NCI-H526 (cell line): ENCODE data around the gene NUDT4.
"Not testable (repeated sequence)": the region's sequence is repeated elsewhere in the genome, so short reads cannot be mapped to it uniquely, and the experiment has no call there.

Source experiments
- DNase-seq, 2 experiments: peaks; one replicate each; lab custom pipeline; 2025; lab: John Stamatoyannopoulos, UW

Gene NUDT4

DNA sequence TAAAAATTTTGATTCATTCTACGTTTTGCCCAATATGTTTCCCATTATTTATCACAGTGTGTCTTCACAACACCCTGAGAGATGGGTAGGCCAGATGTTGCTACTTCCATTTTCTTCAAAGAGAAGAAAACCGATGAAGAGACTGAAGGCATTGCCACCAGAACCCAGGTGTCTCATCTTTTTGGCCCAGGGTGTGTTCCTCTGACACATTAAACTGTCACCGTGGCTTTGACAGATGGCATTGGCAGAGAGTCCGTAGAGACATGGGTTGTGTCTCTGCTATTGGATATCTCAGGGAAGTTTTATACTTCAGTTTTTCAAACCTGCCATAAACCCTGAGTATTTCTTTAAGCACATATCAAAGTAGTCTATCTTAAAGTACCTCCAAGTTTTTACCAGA lies 11.3 kb upstream of the NUDT4 start:
- no peak for DNase-seq

DNA sequence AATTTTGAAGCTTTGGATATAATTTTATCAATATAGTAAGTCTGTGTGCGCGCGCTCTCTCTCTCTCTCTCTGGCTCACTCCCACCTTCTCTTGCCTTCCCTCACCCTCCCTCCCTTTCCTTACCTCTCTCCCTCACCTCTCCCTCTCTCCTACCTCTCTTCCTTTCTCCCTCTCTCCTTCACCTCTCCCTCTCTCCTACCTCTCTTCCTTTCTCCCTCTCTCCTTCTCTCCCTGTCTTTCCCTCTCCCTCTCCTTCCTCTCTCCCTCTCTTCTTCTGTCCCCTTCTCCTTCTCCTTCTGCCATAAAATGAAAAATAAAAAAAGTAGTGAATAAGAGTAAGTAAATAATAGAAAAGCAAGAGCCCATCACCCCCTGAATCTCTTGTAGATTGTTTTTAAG lies 9.0 kb upstream of the NUDT4 start:
- DNase-seq: no peak

DNA sequence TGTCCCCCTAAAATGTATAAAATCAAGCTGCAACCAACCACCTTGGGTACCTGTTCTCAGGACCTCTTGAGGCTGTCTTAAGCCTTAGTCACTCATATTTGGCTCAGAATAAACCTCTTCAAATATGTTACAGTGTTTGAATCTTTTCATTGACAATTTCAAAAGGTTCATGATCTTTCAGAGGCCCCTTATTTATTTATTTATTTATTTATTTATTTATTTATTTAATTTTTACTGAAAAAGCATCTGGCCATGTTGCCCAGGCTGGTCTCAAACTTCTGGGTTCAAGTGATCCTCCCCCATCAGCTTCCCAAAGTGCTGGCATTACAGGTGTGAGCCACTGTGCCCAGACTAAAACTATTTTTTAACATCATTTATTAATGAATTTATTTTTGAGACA lies 8.2 kb upstream of the NUDT4 start:
- no peak for DNase-seq

DNA sequence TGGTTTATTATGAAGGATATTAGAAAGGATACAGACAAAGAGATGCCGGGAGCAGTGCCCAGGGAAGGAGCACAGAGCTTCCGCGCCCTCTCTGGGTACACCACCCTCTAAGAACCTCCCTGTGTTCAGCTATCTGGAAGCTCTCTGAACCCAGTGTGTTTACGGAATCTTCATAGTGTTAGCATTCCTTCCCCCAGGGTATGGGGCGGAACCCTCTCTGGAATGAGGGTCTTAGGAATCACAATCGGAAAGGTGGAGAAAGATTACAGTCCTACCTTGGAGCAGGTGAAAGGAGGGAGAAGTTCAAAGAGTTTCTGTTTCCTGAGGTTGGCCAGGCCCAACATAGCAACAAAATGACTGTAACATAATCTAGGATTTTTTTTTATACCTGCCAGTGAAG lies 6.8 kb upstream of the NUDT4 start:
- no peak for DNase-seq

DNA sequence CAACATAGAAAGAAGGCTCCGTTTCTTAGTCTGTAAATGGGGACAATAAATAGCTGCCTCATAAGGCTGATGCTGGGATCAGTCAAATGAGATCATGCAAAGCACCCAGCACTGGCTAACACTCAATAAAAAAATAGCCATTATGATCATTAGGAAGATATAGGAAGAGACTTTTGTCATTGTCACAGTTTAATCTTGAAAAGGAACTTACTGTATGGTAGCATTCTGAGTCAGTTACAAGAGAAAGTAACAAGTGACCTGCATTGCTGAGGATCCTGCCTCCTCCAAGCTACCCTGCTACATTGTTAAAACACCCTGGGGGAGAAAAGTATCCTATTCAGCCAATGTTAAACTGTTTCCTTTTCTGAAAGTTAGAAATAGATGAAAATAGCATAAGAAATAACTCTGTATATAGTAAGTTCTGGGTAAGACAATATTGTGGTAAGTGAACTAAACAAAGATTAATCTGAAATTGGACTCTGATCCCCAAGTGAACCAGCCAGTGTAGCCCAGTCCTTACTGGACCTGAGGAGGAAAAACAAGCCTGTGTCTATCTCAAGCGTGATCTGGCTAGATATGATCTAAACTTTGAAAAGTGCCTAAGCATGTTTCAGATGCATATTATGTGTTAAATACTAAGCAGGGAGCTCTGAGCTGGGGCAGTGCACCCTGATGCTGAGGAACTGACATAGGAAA lies 3.6 kb upstream of the NUDT4 start:
- peak in 1 of 2 experiments; percentile 37 for DNase-seq

DNA sequence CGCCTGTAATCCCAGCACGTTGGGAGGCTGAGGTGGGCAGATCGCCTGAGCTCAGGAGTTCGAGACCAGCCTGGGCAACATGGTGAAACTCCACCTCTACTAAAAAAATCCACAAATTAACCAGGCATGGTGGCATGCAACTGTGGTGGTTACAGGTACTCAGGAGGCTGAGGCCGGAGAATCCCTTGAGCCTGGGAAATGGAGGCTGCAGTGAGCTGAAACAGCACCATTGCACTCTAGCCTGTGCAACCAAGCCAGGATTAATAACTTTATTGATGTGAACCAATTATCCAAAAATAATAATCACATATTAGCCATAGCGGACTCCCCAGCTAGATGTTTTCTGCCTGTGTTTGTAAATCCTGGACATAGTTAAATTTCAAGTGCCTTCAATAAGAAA lies 1.8 kb upstream of the NUDT4 start:
- DNase-seq: no peak

DNA sequence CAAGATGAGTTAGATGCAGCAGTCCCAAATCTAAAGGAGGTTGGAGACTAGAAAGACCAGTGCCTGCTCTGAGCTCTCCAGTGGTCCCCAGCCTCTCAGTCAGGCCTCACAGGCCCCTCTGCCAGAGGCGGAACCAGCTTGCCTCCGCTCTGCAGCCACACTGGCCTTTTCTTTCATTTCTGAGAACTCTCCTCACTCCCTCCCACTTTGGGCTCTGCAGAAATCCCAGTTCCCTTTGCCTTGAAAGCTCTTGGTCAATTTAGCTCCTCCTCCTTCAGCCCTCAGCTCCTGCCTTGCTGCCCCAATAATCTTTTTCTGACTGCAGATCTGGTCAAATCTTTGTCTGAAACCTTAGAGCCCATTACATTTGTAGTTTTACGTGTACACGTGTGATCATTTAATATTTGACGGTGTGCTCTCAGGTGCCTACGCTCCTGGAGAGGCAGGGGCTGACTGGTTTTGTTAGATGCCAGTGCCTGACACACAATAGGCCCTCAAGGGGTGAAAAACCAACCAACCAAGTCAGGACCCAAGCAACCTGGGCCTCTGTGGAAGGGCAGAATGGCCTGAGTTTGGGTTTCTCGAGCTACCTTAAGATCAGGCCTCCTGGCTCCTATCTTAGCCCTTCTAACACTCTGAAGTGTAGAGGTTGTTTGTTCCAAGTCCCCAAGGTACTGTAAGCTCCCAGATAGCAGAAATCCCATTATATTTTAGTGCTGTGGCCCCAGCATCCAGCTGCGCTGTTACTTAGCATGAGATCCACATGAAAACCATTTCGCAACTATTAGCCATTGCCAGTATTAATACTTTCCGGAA lies 1.1 kb upstream of the NUDT4 start:
- DNase-seq: peak in 1 of 2 experiments; percentile 16

DNA sequence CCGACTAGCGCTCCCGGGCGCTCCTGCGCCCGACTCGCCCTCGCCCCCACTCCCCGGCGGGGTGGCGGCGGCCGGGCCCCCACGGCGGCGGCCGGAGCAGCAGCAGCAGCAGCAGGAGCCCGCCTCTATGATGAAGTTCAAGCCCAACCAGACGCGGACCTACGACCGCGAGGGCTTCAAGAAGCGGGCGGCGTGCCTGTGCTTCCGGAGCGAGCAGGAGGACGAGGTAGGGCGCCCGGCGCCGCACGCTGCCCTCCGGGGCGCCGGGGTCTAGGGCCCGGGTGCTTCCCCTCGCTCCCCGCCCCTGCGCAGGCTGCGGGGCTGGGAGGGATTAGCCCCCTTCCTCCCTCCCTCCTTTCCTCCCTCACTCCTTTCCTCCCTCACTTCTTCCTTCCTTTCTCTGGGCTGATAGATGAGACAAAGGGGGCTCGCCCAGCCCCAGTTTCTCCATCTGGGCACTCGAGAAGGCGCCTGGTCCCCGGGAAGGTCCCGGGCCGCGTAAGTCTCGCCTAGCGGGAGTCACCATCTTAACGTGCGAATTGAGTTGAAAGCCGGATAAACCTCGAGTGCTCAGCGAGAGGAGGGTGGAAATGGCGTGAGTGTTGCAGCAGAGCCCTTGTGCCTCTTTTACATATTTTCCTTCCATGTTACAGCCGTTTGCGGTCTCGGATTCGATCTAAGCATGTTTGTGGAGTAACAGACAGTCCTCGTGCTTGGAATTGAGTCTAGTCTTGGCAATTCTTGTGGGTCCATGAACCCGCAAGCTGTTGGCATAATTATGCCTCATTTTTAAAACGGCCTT lies 672 bp downstream of the NUDT4 start:
- peak; percentile 52 to 77 for DNase-seq

DNA sequence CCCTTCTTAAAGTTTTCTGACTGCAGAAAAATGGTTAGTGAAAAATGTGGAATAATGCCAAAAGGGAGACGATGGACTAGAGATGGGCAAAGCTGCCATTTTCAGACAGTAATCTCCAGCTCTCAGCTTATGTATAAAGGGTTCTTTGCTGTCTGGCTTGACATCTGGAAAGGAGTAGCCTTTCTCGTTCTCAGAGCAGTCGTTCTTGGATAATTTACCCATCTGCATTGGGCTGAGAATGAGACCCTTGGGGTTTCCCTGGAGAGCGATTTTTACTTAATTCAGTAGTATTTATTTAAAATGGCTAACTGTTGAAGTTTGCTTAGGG lies 1.2 kb downstream of the NUDT4 start:
- peak; percentile 10 to 54 for DNase-seq

DNA sequence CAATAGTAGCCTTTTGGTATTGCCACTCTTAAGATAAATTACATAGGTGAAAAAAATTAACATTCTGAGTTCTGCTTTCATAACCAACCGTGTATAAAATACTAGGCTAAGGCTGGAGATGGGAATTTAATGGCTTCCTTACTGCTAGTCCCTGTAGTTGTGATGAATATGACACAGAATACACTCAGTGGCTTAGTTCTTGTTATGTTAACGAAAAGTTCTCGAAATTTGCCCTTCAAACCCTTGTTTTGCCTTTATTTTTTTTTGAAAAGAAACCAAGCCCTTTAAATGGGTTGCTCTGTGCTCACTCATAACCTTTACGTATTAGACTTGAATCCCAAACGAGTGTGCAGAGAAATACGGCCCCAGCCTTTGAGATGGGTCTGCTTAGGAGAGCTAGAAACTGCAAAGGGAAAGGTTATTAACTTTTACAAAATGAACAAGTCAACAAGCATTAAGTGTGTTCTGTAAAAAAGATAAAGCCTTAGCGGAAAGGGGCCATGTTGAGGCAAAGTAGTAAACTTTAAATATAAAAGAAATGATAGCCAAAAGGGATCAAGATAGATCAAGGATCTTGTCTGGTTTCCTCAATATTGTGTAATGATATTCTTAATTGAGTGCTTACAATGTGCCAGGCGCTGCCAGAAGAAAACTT lies 1.7 kb downstream of the NUDT4 start:
- peak in 1 of 2 experiments; percentile 55 for DNase-seq

DNA sequence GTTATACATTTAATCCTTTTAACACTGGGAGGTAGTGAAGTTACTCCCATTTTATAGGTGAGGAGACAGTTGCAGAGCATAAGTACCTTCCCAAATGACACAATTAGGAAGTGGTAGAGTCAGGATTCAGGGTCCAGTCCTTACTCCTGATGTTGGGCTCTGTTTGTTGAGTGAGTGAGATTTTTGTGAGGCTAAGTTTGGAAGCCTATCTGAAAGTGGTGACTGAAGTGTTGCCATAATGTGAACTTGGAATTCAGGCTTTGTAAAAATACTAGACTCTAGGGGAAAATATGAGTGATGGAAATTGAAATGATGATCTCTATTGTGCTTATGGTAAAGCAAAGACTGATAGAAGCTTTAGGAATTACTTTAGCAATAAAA lies 2.2 kb downstream of the NUDT4 start:
- DNase-seq: no peak

DNA sequence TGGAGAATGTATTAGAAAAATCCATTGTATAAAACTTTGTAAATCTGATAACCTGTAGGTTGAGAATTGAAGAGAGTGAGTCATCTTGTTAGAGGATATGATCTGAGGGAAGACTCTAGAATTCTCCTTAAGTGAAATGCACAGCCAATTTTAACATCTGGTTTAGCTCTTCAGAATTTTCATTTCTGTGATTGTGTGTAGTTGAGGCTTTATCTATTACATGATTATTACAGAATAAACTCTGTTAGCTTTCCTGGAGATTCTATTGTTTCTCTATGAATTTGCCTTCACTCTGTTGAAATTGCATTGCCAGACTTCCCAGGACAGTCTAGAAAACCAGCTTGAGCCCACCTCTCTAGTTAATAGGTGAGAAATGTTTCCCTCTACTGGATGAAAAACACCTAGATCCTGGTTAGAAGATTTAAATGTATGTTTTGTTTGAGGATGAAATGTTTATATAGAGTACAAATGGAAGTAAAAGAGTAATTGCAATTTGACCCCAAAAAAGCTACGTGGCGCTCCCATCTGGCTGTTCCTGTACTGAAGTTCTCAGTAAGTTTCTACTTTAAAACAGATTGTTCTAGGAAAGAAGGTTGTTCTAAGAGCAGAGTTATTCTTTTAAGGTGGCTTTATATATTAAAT lies 2.9 kb downstream of the NUDT4 start:
- peak; percentile 56 to 63 for DNase-seq

DNA sequence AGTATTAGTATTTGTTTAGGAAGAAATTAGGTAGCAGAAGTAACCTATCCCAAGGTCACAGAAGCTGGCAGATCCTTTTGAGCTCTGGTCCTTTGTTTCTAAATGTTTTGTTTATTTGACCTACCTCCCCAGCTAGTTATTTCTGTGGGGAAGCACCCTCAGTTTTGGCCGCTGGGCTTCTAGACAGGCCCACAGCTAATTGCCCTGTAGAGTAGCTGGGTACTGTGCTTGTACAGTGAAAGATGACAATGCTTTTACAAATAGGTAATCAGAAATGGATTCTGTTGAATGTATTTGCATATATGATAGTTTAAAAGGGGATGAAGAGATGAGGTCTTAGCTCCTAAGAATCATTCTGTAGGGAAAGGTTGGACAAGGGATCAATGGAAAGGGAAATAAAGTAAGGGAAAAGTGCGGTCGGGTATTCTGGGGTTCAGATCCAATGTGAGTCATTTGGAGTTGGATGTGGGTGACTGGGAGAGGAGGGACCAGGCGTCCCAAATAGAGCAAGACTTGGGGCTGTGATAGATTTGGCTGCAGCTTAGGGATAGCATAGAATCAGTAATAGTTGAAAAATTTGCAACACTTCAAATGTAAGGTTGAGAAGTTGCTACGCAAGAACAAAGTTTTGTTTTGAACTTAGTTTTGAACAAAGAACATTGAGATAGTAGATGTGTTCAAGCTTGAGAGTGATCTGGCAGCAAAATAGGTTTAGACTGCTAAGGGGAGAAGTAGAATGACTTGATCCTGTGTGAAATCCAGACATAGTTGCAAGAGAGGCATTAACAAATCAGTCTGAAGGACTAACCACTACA lies 3.6 kb downstream of the NUDT4 start:
- peak in 1 of 2 experiments; percentile 7 for DNase-seq

DNA sequence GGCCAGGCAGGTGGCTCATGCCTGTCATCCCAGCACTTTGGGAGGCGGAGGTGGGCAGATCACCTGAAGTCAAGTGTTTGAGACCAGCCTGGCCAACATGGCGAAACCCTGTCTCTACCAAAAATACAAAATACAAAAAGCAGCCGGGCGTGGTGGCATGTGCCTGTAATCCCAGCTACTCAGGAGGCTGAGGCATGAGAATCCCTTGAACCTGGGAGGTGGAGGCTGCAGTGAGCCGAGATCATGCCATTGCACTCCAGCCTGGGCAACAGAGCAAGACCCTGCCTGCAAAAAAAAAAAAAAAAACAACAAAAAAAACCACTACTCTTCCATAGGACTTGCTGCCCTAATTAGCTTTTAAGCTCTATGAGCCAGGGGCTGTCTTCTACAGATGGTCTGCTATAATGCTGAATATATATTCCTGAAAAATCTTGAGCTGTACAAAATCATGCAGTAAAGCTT lies 4.3 kb downstream of the NUDT4 start:
- not testable (repeated sequence) for DNase-seq

DNA sequence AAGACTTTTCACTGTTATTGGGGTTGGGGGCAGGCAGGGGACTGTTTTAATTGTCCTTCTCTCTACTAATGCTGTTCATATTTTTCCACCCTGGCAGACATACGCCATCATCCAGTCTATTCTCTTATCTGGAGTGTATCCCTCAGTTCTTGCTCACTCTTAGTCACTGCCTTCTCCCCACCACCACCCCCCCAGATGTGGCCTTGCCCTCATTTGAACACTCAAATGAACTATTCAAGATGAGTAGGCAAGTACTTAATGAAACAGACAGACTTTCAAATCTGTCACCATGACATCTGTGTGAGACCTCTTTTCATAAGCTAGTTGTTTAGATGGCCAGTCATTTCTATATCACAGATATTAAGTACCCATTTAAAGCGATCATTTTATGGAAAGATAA lies 10.1 kb downstream of the NUDT4 start:
- DNase-seq: no peak

DNA sequence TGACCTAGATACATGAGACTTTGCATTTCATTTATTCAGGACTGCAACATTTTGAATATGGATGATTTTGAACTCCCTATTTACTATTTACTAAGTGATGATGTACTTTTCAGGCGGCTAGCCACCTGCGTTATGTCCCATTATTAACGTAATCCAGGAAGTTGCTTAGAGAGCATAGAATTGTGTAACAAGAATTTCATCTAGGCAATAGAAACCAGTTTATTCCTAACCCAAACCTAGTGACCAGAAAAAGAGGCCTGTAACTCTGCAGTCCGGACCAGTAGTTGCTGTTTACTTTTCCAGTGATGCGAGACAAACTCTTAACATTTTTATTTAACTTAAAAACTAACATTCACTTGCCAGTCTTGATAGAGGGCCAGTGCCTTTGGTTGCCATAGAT lies 12.3 kb downstream of the NUDT4 start:
- DNase-seq: peak in 1 of 2 experiments; percentile 21

DNA sequence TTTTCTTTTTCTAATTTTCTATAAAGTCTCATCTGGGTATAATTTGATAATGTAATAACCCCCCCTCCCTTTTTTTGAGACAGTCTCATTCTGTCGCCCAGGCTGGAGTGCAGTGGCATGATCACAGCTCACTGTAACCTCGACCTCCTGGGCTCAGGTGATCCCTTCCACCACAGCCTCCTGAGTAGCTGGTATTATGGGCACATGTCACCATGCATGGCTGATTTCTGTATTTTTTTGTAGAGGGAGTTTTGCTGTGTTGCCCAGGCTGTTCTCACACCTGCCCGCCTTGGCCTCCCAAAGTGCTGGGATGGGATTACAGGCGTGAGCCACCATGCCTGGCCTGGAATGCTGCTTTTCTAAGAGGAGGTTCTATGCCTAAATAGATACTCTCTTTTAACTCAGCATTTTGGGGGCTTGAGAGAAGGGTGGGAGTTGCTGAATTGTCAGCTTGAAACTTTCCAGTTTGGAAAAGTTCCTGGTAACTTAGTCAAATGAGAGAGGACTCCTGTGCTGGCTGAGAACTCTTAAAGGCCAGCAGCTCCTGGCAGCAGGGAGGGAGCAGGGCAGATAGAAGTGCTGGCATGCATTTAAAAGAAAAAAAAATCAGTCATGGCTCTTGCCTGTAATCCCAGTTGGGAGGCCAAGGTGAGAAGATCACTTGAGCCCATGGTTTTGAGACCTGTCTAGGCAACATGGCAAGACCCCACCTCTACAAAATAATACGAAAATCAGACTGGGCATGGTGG lies 13.0 kb downstream of the NUDT4 start:
- DNase-seq: peak in 1 of 2 experiments; percentile 22

DNA sequence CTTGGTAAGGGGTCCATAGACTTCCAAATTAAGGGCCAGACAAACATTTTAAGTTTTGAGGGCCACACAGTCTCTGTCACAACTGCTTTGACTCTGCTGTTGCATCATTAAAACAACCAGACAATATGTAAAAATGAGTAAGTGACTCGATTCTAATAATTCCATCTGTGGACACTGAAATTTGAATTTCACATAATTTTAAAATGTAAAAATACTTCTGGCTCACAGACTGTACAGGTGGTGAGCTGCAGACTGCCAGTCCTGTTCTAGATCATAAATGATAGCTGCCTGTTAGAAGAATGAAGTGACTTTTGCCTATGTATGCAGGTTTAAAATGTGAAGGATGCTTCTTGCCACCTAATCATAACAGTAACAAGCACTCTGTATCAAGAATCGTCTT lies 15.7 kb downstream of the NUDT4 start:
- DNase-seq: no peak

DNA sequence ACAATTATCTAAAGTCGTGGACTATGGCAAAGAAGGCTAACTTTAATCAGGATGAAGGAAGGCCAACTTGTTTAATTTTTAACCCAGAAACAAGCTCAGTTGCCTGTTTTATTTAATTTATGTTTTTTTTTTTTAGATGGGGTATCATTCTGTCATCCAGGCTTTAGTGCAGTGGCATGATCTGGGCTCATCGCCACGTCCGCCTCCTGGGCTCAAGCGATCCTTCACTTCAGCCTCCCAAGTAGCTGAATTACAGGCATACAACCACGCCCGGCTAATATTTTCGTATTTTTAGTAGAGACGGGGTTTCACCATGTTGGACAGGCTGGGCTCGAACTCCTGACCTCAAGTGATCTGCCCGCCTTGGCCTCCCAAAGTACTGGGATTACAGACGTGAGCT lies 19.7 kb downstream of the NUDT4 start:
- DNase-seq: no peak
